Left ventricle myocardium superior (tissue), 1 donor: ENCODE data around the gene NTRK2. TPM values are rescaled to one million over a fixed set of nuclear protein-coding genes. Genes with fewer than 3 reads are reported as not detected.
"Not testable (repeated sequence)": the region's sequence is repeated elsewhere in the genome, so short reads cannot be mapped to it uniquely, and the experiment has no call there.

ENCODE experiments used
- ATAC-seq: fragments of 200-7000 bp; cut with Tn5 transposase; one replicate; pipeline ENCODE4 v1.9.1; 2020; ENCODE audit warnings: mild to moderate bottlenecking, moderate library complexity
- DNase-seq: peaks from one replicate; pipeline ENCODE4 v3.0.0-alpha.2; 2020
- intact Hi-C: fragments of 100-400 bp; cut with micrococcal nuclease; formaldehyde crosslinking; loops from one replicate; pipeline ENCODE4 v1.11.0; 2022
- total RNA-seq: library from RNA; stranded (reverse); fragmentation: NEBNext Ultra II Directional; extraction: Animal tissue kit (Norgen Biotek cat#: 25700); gene quantifications from one replicate; pipeline ENCODE4 v1.2.1, GENCODE V29; 2021
- donor health status: DM: no; HTN: yes; CAD: no; lungs with severe emphysema.

NTRK2 gene
- total RNA-seq, 1 donor from 2014 or later: 5.5 TPM

- intact Hi-C loops: no loop called here
- DNase-seq (no peak), ATAC-seq (no peak)
Measured at GRCh38 chr9:85055506-85056202, 386.1 kb downstream of the NTRK2 start.

GRCh38 chr9:85056203-85056572 is 386.7 kb downstream of the NTRK2 start:
- DNase-seq (no peak), ATAC-seq (no peak)
- intact Hi-C loops: no loop called here

GRCh38 chr9:85061969-85062368 is 392.4 kb downstream of the NTRK2 start:
- intact Hi-C loops: no loop called here
- DNase-seq: no peak
- no peak for ATAC-seq

GRCh38 chr9:85062385-85063022 is 393.0 kb downstream of the NTRK2 start:
- ATAC-seq (no peak), DNase-seq (no peak)
- intact Hi-C loops: no loop called here

- DNase-seq: no peak
- ATAC-seq: no peak
- intact Hi-C loops: no loop called here
Measured at GRCh38 chr9:85064811-85065371, 395.4 kb downstream of the NTRK2 start.

DNA sequence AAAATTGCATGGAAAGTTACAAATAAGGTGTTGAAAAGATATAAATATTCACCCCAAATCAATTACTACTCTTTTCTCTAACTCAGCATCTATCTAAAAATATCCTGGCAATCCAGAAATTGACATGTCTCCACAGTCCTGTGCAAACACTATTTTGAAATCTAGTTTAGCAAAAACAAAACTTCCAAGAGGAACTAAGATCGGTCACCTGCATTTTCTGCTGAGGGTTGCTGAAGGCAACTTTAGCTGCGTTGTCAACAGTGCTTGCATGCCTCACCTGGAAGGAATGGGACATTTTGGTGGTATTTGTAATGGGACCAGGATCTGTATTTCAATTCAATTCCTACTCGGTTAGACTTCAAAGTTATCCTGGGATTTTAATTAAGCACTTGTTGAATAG is 398.3 kb downstream of the NTRK2 start:
- ATAC-seq: no peak
- DNase-seq: no peak
- intact Hi-C loops: no loop called here

- DNase-seq, ATAC-seq, intact Hi-C loops: not testable (repeated sequence)
Measured at GRCh38 chr9:85069421-85069820, 399.9 kb downstream of the NTRK2 start.
